ENCODE data around the gene POLD2. TPM values are rescaled to one million over a fixed set of nuclear protein-coding genes. Genes with fewer than 3 reads are reported as not detected.
A peak's percentile ranks its signal among the peaks of the same experiment; 100 is the strongest.

The POLD2 gene
- total RNA-seq, 5 donors from 2014 or later (not counting 1 experiment from before 2014, with no cell fraction given): 53.4 to 85.1 (median 72.6) TPM

- Mint-ChIP-seq H3K27me3 (peaks cover 0 to 11% of the 10 kb centered on the region in 2 donors), H3K36me3 (no peaks in the 10 kb centered on the region), H3K4me3 (peak overlapping the region; percentile 70 to 74 (median 74)), H3K4me1 (peaks cover 6 to 11% (median 10%) of the 10 kb centered on the region in 3 donors), H3K9me3 (no peaks in the 10 kb centered on the region), H3K27ac (peak overlapping the region in 1 of 2 donors; percentile 44)
- no peak overlapping the region for H3K27ac ChIP-seq (ENCODE audit: low read length)
- no peak for ATAC-seq (replicated peaks in 1 of 4)
- no peaks in the 10 kb centered on the region for H3K9me3 ChIP-seq
- no peak for DNase-seq
- H3K4me1 ChIP-seq (ENCODE audit: control insufficient read depth in 1 of 2, extremely low read depth in 1 of 2, insufficient read depth in 2 of 2, low read length in 2 of 2): peaks cover 4 to 19% of the 10 kb centered on the region in 2 experiments
- WGBS (ENCODE audit: insufficient coverage): 61% methylated on average over 22 of the region's 31 CpGs
- peak overlapping the region; percentile 58 to 60 for H3K4me3 ChIP-seq (ENCODE audit: control insufficient read depth in 1 of 2, extremely low read depth in 1 of 2, low read length in 1 of 2)
- no peaks in the 10 kb centered on the region for H3K36me3 ChIP-seq (ENCODE audit: control insufficient read depth in 2 of 2, extremely low read depth in 1 of 2, insufficient read depth in 1 of 2, low read length in 1 of 2)
- peaks cover 0 to 36% of the 10 kb centered on the region in 2 experiments for H3K27me3 ChIP-seq (replicated peaks in 1 of 2; ENCODE audit: control insufficient read depth in 2 of 2, extremely low read depth in 1 of 2, insufficient read depth in 2 of 2, low read length in 1 of 2)
- ChIA-PET POLR2A (interaction anchor here in 1 of 2 donors (0.5 kb wide), 1 partner anchor 652 kb away, joined by 3 read pairs; the partner anchor contains the start of gene PPIA), CTCF (no interaction called here)
Observed at GRCh38 chr7:44144968-44145478, 21.7 kb upstream of the POLD2 start.

DNA sequence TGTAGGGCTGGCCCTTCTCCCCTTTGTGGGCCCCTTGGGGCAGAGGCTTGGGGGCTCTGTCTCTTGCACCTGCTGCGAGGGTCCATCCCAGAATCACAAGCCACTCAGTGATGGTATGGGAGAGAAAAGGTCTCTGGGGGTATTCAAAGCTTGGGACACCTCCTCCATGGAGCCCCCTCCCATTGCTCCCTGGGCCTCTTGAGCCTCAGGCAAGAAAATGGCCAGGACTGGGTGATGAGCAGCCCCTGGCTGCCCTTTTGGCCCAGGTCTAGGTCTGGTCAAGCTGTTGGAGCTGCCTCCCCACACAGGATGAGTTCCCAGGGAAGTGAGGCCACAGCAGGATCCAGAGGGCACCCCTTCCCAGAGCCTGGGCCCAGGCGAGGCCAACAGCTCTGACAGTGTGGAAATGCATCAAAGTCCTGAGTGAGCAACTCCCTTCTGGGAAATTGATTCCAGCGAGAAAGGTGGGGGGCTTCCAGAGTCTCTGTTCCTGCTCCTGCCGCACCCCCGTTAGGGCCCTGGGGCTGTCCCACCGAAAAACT, 21.1 kb upstream of the POLD2 start:
- H3K36me3 Mint-ChIP-seq: no peaks in the 10 kb centered on the region
- Histone ChIP-seq H3K4me3 (ENCODE audit: control insufficient read depth in 1 of 2, extremely low read depth in 1 of 2, low read length in 1 of 2) (no peak overlapping the region), H3K27ac (ENCODE audit: low read length) (no peak overlapping the region), H3K27me3 (replicated peaks in 1 of 2; ENCODE audit: control insufficient read depth in 2 of 2, extremely low read depth in 1 of 2, insufficient read depth in 2 of 2, low read length in 1 of 2) (peaks cover 0 to 39% of the 10 kb centered on the region in 2 experiments), H3K36me3 (ENCODE audit: control insufficient read depth in 2 of 2, extremely low read depth in 1 of 2, insufficient read depth in 1 of 2, low read length in 1 of 2) (no peaks in the 10 kb centered on the region), H3K4me1 (ENCODE audit: control insufficient read depth in 1 of 2, extremely low read depth in 1 of 2, insufficient read depth in 2 of 2, low read length in 2 of 2) (peaks cover 4 to 19% of the 10 kb centered on the region in 2 experiments), H3K9me3 (no peaks in the 10 kb centered on the region)
- H3K27ac Mint-ChIP-seq: no peak overlapping the region
- 83% methylated on average over 5 of the region's 6 CpGs for WGBS (ENCODE audit: insufficient coverage)
- H3K27me3 Mint-ChIP-seq: peaks cover 0 to 11% of the 10 kb centered on the region in 2 donors
- DNase-seq (no peak), ATAC-seq (replicated peaks in 1 of 4) (no peak)
- ChIA-PET CTCF (interaction anchor here in 1 of 2 donors (0.8 kb wide), 1 partner anchor 125 kb away, joined by 4 read pairs; no protein-coding TSS in a partner anchor), POLR2A (no interaction called here)
- H3K4me3 Mint-ChIP-seq: no peak overlapping the region
- H3K9me3 Mint-ChIP-seq: no peaks in the 10 kb centered on the region
- peaks cover 6 to 11% (median 10%) of the 10 kb centered on the region in 3 donors for H3K4me1 Mint-ChIP-seq

- peaks cover 6 to 11% (median 10%) of the 10 kb centered on the region in 3 donors for H3K4me1 Mint-ChIP-seq
- peaks cover 0 to 11% of the 10 kb centered on the region in 2 donors for H3K27me3 Mint-ChIP-seq
- ATAC-seq (replicated peaks in 1 of 4) (no peak), DNase-seq (no peak)
- no peak overlapping the region for H3K27ac Mint-ChIP-seq
- H3K4me3 Mint-ChIP-seq: no peak overlapping the region
- H3K27me3 ChIP-seq (replicated peaks in 1 of 2; ENCODE audit: control insufficient read depth in 2 of 2, extremely low read depth in 1 of 2, insufficient read depth in 2 of 2, low read length in 1 of 2): peaks cover 0 to 46% of the 10 kb centered on the region in 2 experiments
- no peaks in the 10 kb centered on the region for H3K36me3 ChIP-seq (ENCODE audit: control insufficient read depth in 2 of 2, extremely low read depth in 1 of 2, insufficient read depth in 1 of 2, low read length in 1 of 2)
- ChIA-PET CTCF (interaction anchor here in 1 of 2 donors (0.8 kb wide), 1 partner anchor 124 kb away, joined by 4 read pairs; no protein-coding TSS in a partner anchor), POLR2A (no interaction called here)
- no peaks in the 10 kb centered on the region for H3K36me3 Mint-ChIP-seq
- 88% methylated on average over 4 of the region's 6 CpGs for WGBS (ENCODE audit: insufficient coverage)
- peaks cover 4 to 19% of the 10 kb centered on the region in 2 experiments for H3K4me1 ChIP-seq (ENCODE audit: control insufficient read depth in 1 of 2, extremely low read depth in 1 of 2, insufficient read depth in 2 of 2, low read length in 2 of 2)
- H3K4me3 ChIP-seq (ENCODE audit: control insufficient read depth in 1 of 2, extremely low read depth in 1 of 2, low read length in 1 of 2): no peak overlapping the region
- H3K27ac ChIP-seq (ENCODE audit: low read length): no peak overlapping the region
- H3K9me3 ChIP-seq: no peaks in the 10 kb centered on the region
- no peaks in the 10 kb centered on the region for H3K9me3 Mint-ChIP-seq
Observed at GRCh38 chr7:44143646-44144250, 20.4 kb upstream of the POLD2 start.

DNA sequence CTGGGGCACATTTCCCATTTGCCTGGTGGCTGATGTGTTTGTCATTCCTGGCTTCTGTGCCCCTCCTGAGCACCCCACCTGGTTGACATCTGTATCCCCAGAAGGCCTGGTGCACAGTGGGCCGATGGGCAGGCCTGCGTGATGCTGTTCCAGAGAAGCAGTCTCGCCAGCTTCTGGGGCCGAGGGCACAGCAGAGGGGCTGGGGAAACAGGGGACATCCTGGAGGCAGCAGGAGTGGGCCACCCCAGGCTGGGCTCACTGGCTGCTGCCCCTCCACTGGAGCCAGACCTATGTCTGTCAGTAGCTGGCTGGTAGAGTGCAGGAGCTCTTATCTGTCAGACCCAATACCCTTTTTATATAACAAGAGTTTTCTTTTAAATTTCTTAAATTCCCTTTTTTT, 18.7 kb upstream of the POLD2 start:
- Histone ChIP-seq H3K27ac (ENCODE audit: low read length) (no peak overlapping the region), H3K4me1 (ENCODE audit: control insufficient read depth in 1 of 2, extremely low read depth in 1 of 2, insufficient read depth in 2 of 2, low read length in 2 of 2) (peaks cover 4 to 19% of the 10 kb centered on the region in 2 experiments), H3K27me3 (replicated peaks in 1 of 2; ENCODE audit: control insufficient read depth in 2 of 2, extremely low read depth in 1 of 2, insufficient read depth in 2 of 2, low read length in 1 of 2) (peaks cover 0 to 49% of the 10 kb centered on the region in 2 experiments), H3K4me3 (ENCODE audit: control insufficient read depth in 1 of 2, extremely low read depth in 1 of 2, low read length in 1 of 2) (no peak overlapping the region), H3K9me3 (no peaks in the 10 kb centered on the region), H3K36me3 (ENCODE audit: control insufficient read depth in 2 of 2, extremely low read depth in 1 of 2, insufficient read depth in 1 of 2, low read length in 1 of 2) (no peaks in the 10 kb centered on the region)
- Mint-ChIP-seq H3K27me3 (peaks cover 0 to 11% of the 10 kb centered on the region in 2 donors), H3K27ac (no peak overlapping the region), H3K9me3 (no peaks in the 10 kb centered on the region), H3K4me3 (no peak overlapping the region), H3K36me3 (no peaks in the 10 kb centered on the region), H3K4me1 (peaks cover 6 to 11% (median 10%) of the 10 kb centered on the region in 3 donors)
- ChIA-PET POLR2A (interaction anchor here in 1 of 2 donors (0.6 kb wide), 1 partner anchor 15 kb away, joined by 3 read pairs; no protein-coding TSS in a partner anchor), CTCF (no interaction called here)
- 91% methylated on average over 4 of the region's 4 CpGs for WGBS (ENCODE audit: insufficient coverage)
- ATAC-seq (replicated peaks in 1 of 4): no peak
- no peak for DNase-seq

DNA sequence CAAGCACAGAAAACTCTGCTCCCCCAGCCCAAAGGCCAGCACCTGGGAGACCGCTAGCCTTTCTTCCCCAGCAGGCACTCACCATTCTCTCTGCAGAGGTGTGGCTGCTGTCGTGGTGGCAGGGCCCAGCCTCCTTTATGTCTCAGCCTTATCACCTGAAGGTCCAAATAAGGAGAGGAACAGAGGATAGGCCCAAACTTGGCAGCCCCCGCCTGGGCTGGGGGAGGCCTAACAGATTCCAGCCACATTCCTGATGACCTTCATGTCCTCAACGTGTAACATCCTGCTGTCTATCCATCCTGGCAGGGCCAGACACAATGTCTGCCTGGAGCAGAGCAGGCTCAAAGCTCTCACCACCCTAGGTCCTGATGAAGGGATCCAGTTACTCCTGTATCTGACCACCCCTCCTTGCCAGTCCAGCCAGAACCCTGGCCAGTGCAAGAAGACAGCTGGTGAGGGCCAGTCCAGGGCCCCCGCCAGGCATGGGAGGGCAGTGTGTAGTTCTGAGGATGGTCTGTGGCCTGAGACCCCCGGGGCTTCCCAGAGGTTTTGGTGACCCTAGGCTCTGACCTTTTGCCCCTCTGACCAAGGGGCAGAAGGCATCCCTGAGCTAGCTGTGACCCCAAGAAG, 18.0 kb upstream of the POLD2 start, which contains the start of gene MYL7:
MYL7 (minus strand) TSS at position 112 of the 630 bp plus-strand sequence; CDS start at position 85, 27 bp downstream.
- no peak for ATAC-seq (replicated peaks in 1 of 4)
- H3K9me3 Mint-ChIP-seq: no peaks in the 10 kb centered on the region
- ChIA-PET CTCF (no interaction called here), POLR2A (no interaction called here)
- no peak for DNase-seq
- H3K36me3 Mint-ChIP-seq: no peaks in the 10 kb centered on the region
- H3K4me1 Mint-ChIP-seq: peaks cover 6 to 9% (median 7%) of the 10 kb centered on the region in 3 donors
- no peak within 1 kb of the TSS for H3K4me3 ChIP-seq (ENCODE audit: control insufficient read depth in 1 of 2, extremely low read depth in 1 of 2, low read length in 1 of 2)
- 78% methylated on average over 4 of the region's 6 CpGs for WGBS (ENCODE audit: insufficient coverage)
- no peaks in the 10 kb centered on the region for H3K36me3 ChIP-seq (ENCODE audit: control insufficient read depth in 2 of 2, extremely low read depth in 1 of 2, insufficient read depth in 1 of 2, low read length in 1 of 2)
- H3K27ac Mint-ChIP-seq: no peak within 1 kb of the TSS
- H3K27me3 ChIP-seq (replicated peaks in 1 of 2; ENCODE audit: control insufficient read depth in 2 of 2, extremely low read depth in 1 of 2, insufficient read depth in 2 of 2, low read length in 1 of 2): peaks cover 0 to 44% of the 10 kb centered on the region in 2 experiments
- peaks cover 0 to 7% of the 10 kb centered on the region in 2 donors for H3K27me3 Mint-ChIP-seq
- H3K4me1 ChIP-seq (ENCODE audit: control insufficient read depth in 1 of 2, extremely low read depth in 1 of 2, insufficient read depth in 2 of 2, low read length in 2 of 2): peaks cover 4 to 14% of the 10 kb centered on the region in 2 experiments
- H3K9me3 ChIP-seq: no peaks in the 10 kb centered on the region
- no peak within 1 kb of the TSS for H3K27ac ChIP-seq (ENCODE audit: low read length)
- no peak within 1 kb of the TSS for H3K4me3 Mint-ChIP-seq

DNA sequence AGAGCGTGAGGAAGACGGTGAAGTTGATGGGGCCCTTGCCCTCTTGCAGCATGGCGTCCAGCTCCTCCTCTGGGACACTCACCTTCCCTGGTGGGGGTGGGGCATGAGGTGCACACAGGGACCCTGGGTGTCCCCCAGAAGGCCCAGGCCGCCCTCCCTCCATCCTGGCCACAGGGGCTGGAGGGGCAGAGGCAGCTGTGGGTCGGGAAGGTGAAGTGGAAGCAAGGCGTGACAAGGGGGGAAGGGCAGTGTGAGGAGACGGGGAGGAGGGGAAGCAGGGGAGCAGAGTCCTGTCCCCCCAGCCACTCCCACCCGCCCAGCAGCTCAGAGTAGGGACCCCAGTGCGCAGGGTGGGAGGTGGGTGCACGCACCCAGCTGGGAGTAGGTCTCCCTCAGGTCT, 17.0 kb upstream of the POLD2 start:
- Histone ChIP-seq H3K4me1 (ENCODE audit: control insufficient read depth in 1 of 2, extremely low read depth in 1 of 2, insufficient read depth in 2 of 2, low read length in 2 of 2) (peaks cover 0 to 5% of the 10 kb centered on the region in 2 experiments), H3K27ac (ENCODE audit: low read length) (no peak overlapping the region), H3K27me3 (replicated peaks in 1 of 2; ENCODE audit: control insufficient read depth in 2 of 2, extremely low read depth in 1 of 2, insufficient read depth in 2 of 2, low read length in 1 of 2) (peaks cover 0 to 37% of the 10 kb centered on the region in 2 experiments), H3K36me3 (ENCODE audit: control insufficient read depth in 2 of 2, extremely low read depth in 1 of 2, insufficient read depth in 1 of 2, low read length in 1 of 2) (no peaks in the 10 kb centered on the region), H3K4me3 (ENCODE audit: control insufficient read depth in 1 of 2, extremely low read depth in 1 of 2, low read length in 1 of 2) (no peak overlapping the region), H3K9me3 (no peaks in the 10 kb centered on the region)
- no peak for ATAC-seq (replicated peaks in 1 of 4)
- peaks cover 0 to 4% of the 10 kb centered on the region in 2 donors for H3K27me3 Mint-ChIP-seq
- H3K4me1 Mint-ChIP-seq: peaks cover 4% of the 10 kb centered on the region in 3 donors
- CTCF ChIA-PET: no interaction called here
- no peaks in the 10 kb centered on the region for H3K9me3 Mint-ChIP-seq
- DNase-seq: no peak
- no peak overlapping the region for H3K27ac Mint-ChIP-seq
- POLR2A ChIA-PET: no interaction called here
- no peak overlapping the region for H3K4me3 Mint-ChIP-seq
- 94% methylated on average over 3 of the region's 10 CpGs for WGBS (ENCODE audit: insufficient coverage)
- H3K36me3 Mint-ChIP-seq: no peaks in the 10 kb centered on the region
